Measurements from ENCODE around the gene SIRT3. TPM values are rescaled to one million over a fixed set of nuclear protein-coding genes. Genes with fewer than 3 reads are reported as not detected.

Gene SIRT3
- total RNA-seq, 4 donors from 2014 or later = 12.6 to 18.4 (median 14.2) TPM

DNA sequence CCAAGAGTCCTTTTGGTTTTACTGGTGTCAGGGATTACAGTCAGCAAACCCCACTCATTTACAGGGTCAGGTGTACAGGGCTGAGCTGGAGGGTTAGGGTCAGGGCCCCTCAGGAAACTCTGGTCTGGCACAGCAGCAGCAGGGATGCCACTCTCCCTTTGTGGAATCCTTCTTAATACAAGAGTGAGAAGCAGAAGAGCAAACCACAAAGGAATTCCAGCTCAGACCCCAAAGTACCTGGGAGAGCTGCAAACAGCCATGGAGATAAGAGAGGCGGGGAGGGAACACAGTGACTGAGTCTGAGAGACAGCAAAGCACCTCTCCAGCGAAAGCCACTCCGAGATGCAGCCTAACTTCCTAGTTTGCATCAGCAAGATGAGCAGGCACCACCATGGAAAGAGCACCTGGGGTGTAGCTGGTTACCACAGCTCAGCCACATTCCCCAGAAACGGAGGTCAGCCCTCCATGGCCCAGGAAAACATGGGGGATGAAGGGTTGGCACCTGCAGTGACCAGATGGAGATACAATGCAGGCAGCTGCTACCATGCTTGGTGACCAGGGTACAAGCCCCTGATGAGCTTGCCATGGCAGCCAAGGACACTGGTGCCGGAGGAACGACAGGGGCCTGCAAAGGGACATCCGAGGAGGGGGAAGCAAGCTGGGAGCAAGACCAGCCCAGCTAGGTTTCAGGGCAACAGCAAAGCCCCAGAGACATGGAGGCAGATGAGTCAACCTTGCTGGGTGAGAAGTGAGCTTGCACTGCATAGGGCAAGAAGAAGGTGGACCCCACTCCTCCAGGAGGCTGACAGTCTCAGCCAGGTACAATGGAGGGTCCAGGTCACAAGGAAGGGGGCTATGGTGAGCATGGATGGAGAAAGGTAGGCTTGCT lies 32.8 kb downstream of the SIRT3 start:
- peak; percentile 13 to 52 for DNase-seq (ENCODE audit: low spot score in 2 of 2)
- no peak overlapping the region for H3K4me3 ChIP-seq (ENCODE audit: low read depth, poor library complexity, severe bottlenecking)
- TF ChIP-seq POLR2A (IDR thresholded peaks at IDR 0.05) (no peak), CTCF (IDR thresholded peaks at IDR 0.05) (no peak)
- whole genome bisulfite sequencing, 2 donors = 86 to 89% methylated on average over 7 of the region's 7 CpGs
- intact Hi-C loops (cut with DNase I; ENCODE audit: low total_unique reads) = no loop called here

DNA sequence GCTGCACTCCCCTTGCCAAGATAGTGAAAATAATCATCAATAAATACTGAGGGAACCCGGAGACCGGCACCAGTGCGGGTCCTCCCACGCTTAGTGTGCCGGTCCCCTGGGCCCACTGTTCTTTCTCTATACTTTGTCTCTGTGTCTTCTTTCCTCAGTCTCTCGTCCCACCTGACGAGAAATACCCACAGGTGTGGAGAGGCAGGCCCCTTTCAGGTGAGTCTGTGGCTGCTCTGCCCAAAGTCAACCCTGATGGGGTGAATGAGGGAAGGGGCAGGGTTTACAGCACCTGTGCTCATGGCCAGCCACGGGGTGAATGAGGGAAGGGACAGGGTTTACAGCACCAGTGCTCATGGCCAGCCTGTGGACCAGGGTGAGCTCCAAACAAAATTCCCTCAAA lies 33.7 kb downstream of the SIRT3 start:
- peak in 1 of 2 donors; percentile 67 for DNase-seq (ENCODE audit: low spot score in 2 of 2)
- intact Hi-C loops (cut with DNase I; ENCODE audit: low total_unique reads) = no loop called here

GRCh38 chr11:201966-202365 lies 34.2 kb downstream of the SIRT3 start:
- WGBS, 2 donors = 72 to 78% methylated on average over 15 of the region's 15 CpGs
- no peak overlapping the region for H3K4me3 ChIP-seq (ENCODE audit: low read depth, poor library complexity, severe bottlenecking)
- TF ChIP-seq POLR2A (IDR thresholded peaks at IDR 0.05) = no peak
- no peak for TF ChIP-seq CTCF (IDR thresholded peaks at IDR 0.05)
- DNase-seq (ENCODE audit: low spot score in 2 of 2) = peak in 1 of 2 donors; percentile 74
- intact Hi-C loops (cut with DNase I; ENCODE audit: low total_unique reads) = no loop called here

More for the DNA sequence above, 33.7 kb downstream of the SIRT3 start:
- 80 to 82% methylated on average over 8 of the region's 8 CpGs for whole genome bisulfite sequencing, 2 donors
- TF ChIP-seq CTCF (IDR thresholded peaks at IDR 0.05) (no peak), POLR2A (IDR thresholded peaks at IDR 0.05) (no peak)
- H3K4me3 ChIP-seq (ENCODE audit: low read depth, poor library complexity, severe bottlenecking) = no peak overlapping the region

DNA sequence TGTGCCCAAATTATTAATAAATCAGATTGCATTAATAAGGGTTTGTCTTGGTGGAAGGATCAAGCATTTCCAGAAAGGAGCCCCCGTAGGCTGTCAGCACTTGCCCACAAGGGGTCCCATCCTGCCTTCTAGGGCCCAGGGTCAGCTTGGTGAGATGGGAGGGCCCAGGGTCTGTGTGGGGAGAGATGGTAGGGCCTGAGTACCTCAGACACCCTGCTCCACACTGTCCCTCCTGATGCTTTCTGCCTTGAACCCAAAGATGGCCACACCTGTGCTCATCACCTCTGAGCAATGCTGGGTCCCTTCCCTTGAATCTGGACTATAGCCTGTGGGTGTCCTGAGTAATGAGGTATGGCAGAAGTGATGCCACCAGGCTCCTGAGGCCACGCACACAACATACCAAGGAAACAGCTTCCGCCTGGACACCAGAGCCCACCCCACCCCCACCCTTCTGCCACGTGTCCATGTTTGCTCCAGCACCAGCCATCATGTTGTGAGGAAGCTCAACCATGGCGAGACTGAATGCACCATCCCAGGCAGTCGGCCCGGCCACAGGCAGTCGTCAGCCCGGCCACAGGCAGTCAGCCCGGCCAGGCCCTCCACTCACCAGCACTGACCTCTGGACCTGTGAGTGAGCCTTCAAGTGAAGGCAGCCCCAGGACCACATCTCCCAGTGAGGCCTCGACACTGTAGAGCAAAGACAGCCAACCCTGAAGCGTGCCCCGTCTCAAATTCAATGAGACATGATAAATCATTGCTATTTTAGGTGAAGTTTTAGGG lies 35.7 kb downstream of the SIRT3 start:
- intact Hi-C loops (cut with DNase I; ENCODE audit: low total_unique reads) = no loop called here
- H3K4me3 ChIP-seq (ENCODE audit: low read depth, poor library complexity, severe bottlenecking) = no peak overlapping the region
- WGBS, 2 donors = 89 to 92% methylated on average over 8 to 12 of the region's 13 CpGs
- DNase-seq (ENCODE audit: low spot score in 2 of 2) = peak in 1 of 2 donors; percentile 85
- no peak for TF ChIP-seq CTCF (IDR thresholded peaks at IDR 0.05)
- no peak for TF ChIP-seq POLR2A (IDR thresholded peaks at IDR 0.05)

DNA sequence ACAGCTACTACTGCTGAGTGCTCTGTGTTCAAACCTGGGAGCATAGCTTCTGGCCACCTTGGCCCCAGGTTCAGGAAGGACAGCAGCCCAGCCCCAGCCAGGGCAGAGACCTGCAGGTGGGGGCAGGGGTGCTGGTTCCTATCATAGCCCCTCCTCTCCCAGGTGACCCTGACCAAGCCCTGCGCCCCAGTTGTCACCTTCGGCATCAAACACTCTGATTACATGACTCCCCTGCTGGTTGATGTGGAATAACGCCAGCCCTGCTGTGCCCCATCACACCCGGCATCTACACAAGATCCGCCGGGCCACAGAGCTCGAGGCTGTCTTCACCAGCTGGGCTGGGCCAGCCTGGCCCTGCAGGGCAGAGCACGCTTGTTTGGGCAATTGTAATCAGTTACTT lies 36.4 kb downstream of the SIRT3 start:
- intact Hi-C loops (cut with DNase I; ENCODE audit: low total_unique reads) = loop anchor here (5.0 kb wide), 1 partner anchor 173 kb away; no protein-coding TSS in a partner anchor
- no peak overlapping the region for H3K4me3 ChIP-seq (ENCODE audit: low read depth, poor library complexity, severe bottlenecking)
- DNase-seq (ENCODE audit: low spot score in 2 of 2) = peak in 1 of 2 donors; percentile 79
- no peak for TF ChIP-seq CTCF (IDR thresholded peaks at IDR 0.05)
- no peak for TF ChIP-seq POLR2A (IDR thresholded peaks at IDR 0.05)
- 63 to 70% methylated on average over 8 of the region's 8 CpGs for WGBS, 2 donors
